Left ventricle myocardium inferior (tissue), 1 donor: ENCODE data around the gene CFAP99. TPM values are rescaled to one million over a fixed set of nuclear protein-coding genes. Genes with fewer than 3 reads are reported as not detected.

Experiments
- DNase-seq: peaks from one replicate; pipeline ENCODE4 v3.0.0-alpha.2; 2020
- H3K27ac ChIP-seq: fragments of 200-600 bp; replicated peaks from 2 replicates; pipeline ENCODE4 v1.8.0; 2021
- H3K27me3 ChIP-seq: fragments of 200-600 bp; 2 replicates; pipeline ENCODE4 v1.8.0; 2021; ENCODE audit warnings: low read depth
- H3K36me3 ChIP-seq: fragments of 200-600 bp; 2 replicates; pipeline ENCODE4 v1.8.0; 2021
- H3K4me1 ChIP-seq: fragments of 200-600 bp; 2 replicates; pipeline ENCODE4 v1.8.0; 2021
- H3K4me3 ChIP-seq: fragments of 200-600 bp; 2 replicates; pipeline ENCODE4 v1.8.0; 2021; ENCODE audit warnings: mild to moderate bottlenecking, moderate library complexity
- H3K9me3 ChIP-seq: fragments of 200-600 bp; replicated peaks from 2 replicates; pipeline ENCODE4 v1.8.0; 2021
- intact Hi-C: fragments of 100-400 bp; cut with micrococcal nuclease; formaldehyde crosslinking; loops from one replicate; pipeline ENCODE4 v1.11.0; 2022
- total RNA-seq: library from RNA; stranded (reverse); fragmentation: NEBNext Ultra II Directional; extraction: Animal tissue kit (Norgen Biotek cat#: 25700); gene quantifications from one replicate; pipeline ENCODE4 v1.2.1, GENCODE V29; 2021
- TF ChIP-seq, protein P1 (sequence below): fragments of 200-600 bp; IDR thresholded peaks from 2 replicates; pipeline ENCODE4 v1.8.0; 2021; ENCODE audit warnings: antibody characterized with exemption, mild to moderate bottlenecking, borderline replicate concordance
- donor health status: DM: no; HTN: yes; CAD: no; lungs with severe emphysema.

The CFAP99 gene
- total RNA-seq, 1 donor from 2014 or later: not detected

DNA sequence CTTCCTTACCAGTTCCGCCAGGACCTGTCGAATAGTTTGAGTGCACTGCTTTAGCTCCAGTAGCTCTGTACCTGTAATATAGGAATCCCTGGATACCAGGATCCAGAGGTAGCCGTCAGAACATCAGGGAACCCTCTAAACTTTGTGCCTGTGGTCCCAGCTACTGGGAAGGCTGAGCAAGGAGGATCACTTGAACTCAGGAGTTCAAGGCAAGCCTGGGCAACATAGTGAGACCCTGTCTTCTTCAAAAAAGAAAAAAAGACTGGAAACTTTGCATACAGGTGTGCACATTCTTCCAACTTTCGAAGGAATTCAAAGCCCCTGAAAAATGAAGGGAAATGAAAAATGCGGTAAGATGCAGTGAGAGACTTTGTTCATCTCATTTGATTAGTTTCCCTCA, 85.1 kb downstream of the CFAP99 start:
- Histone ChIP-seq H3K4me3 (no peak overlapping the region), H3K4me1 (no peaks in the 10 kb centered on the region), H3K36me3 (peaks cover 65% of the 10 kb centered on the region), H3K27ac (no peak overlapping the region), H3K27me3 (no peaks in the 10 kb centered on the region), H3K9me3 (no peaks in the 10 kb centered on the region)
- DNase-seq: no peak
- TF ChIP-seq, protein P1, sequence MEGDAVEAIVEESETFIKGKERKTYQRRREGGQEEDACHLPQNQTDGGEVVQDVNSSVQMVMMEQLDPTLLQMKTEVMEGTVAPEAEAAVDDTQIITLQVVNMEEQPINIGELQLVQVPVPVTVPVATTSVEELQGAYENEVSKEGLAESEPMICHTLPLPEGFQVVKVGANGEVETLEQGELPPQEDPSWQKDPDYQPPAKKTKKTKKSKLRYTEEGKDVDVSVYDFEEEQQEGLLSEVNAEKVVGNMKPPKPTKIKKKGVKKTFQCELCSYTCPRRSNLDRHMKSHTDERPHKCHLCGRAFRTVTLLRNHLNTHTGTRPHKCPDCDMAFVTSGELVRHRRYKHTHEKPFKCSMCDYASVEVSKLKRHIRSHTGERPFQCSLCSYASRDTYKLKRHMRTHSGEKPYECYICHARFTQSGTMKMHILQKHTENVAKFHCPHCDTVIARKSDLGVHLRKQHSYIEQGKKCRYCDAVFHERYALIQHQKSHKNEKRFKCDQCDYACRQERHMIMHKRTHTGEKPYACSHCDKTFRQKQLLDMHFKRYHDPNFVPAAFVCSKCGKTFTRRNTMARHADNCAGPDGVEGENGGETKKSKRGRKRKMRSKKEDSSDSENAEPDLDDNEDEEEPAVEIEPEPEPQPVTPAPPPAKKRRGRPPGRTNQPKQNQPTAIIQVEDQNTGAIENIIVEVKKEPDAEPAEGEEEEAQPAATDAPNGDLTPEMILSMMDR: no peak
- intact Hi-C loops: no loop called here

DNA sequence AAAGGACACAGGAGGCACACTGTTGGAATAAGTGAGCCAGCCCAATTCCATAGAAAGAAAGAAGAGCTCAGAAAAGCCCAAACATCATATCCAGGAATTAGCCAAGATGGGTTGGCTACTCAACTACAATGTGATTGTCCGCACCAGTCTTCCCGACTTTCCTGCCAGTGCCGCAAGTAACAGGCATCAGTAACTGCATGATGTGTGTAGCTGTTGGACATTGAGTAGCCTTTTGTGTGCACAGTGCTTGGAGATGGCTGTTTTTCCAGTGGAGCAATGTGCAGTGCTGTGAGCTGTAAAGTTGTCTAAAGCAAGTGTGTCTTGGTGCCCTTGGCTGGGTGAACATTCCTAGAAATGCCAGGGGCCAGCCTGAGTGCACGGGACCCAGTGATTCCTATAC, 88.5 kb downstream of the CFAP99 start:
- Histone ChIP-seq H3K27me3 (no peaks in the 10 kb centered on the region), H3K27ac (no peak overlapping the region), H3K9me3 (no peaks in the 10 kb centered on the region), H3K4me3 (no peak overlapping the region), H3K36me3 (peaks cover 57% of the 10 kb centered on the region), H3K4me1 (peaks cover 4% of the 10 kb centered on the region)
- intact Hi-C loops: no loop called here
- no peak for DNase-seq
- TF ChIP-seq, protein P1: no peak

DNA sequence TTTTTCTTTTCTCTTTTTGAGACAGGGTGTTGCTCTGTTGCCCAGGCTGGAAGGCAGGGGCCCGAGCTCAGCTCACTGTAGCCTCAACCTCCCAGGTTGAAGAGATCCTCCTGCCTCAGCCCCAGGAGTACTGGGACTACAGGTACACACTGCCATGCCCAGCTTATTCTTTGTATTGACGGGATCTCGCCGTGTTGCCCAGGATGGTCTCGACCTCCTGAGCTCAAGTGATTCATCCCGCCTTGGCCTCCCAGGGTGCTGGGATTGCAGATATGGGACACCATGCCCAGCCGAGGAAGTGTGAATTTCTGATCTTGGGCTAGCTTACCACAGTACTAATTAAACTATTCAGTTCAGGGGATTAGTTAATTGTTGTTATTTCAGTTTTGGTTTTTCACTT, 89.1 kb downstream of the CFAP99 start:
- H3K36me3 ChIP-seq: peaks cover 57% of the 10 kb centered on the region
- intact Hi-C loops: no loop called here
- H3K9me3 ChIP-seq: no peaks in the 10 kb centered on the region

DNA sequence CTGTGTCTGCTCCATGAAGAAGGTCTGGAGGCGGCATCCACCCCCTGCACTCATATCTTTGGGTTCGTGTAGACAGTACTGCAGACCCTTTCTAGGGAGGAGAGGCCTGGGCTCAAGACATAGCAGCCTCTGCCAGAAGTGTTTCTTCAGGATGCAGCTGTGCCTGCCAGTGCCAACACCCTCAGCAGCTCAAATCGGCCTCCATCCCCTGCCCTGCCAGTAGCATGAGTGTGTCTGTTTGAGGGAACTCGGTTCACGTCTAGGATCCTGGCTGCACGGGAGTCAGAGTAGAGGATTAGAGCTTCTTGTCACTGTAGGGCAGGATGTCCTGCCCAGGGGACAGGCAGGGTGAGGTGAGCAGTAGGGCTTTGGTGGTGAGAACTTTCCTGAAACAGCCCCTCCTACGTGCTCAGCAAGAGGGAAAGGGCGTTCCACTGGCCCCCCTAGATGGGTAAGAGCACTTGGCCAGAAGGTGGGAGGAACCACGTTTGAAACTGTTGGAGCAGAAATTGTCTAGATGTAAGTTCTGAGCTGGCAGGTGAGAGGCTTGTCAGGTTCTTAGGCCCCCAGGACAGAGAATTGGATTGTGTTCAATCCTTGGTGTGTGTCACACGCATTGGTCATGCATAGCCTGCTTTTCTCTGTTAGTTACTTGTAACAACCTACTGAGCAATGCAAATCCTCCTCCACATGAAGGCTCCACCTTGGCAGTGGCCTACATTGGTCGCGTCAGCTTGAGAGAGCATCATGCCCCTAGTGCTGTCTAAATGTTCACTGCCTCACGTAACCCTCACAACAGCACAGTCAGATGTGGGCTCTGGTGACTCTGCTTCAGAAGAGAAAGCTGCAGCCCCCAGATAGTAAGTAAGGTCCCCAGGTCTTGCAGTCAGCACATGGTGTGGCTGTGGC, 91.8 kb downstream of the CFAP99 start:
- peaks cover 15% of the 10 kb centered on the region for H3K4me1 ChIP-seq
- no peaks in the 10 kb centered on the region for H3K27me3 ChIP-seq
- H3K9me3 ChIP-seq: no peaks in the 10 kb centered on the region
- DNase-seq: no peak
- TF ChIP-seq, protein P1: no peak
- intact Hi-C loops: no loop called here
- peaks cover 68% of the 10 kb centered on the region for H3K36me3 ChIP-seq
- no peak overlapping the region for H3K27ac ChIP-seq
- H3K4me3 ChIP-seq: no peak overlapping the region

More for the DNA sequence above, 89.1 kb downstream of the CFAP99 start:
- no peak for DNase-seq
- TF ChIP-seq, protein P1: no peak
- H3K4me1 ChIP-seq: peaks cover 4% of the 10 kb centered on the region
- no peak overlapping the region for H3K27ac ChIP-seq
- no peaks in the 10 kb centered on the region for H3K27me3 ChIP-seq
- no peak overlapping the region for H3K4me3 ChIP-seq

DNA sequence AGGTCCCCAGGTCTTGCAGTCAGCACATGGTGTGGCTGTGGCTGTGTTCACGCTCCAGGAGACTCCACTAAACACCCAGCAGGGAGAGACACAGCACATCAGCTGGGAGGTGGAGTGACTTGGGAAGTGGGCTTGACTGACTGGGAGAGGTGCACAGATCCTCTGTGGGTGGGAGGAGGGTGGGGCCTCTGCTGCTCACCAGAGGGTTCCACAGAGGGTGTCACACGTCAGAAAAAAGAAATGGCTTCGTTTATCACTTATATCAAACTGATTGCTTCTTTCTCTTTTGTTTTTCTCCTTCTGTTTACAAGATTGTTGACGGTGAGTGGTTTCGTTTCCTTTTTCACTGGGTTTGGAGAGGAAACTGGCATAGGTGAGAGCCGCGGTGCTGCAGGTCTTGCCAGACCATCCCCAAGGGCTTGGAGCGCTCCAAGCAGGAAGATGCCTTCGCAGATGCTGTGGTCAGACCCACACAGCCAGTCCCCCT, 92.9 kb downstream of the CFAP99 start:
- Histone ChIP-seq H3K27ac (no peak overlapping the region), H3K4me1 (peaks cover 26% of the 10 kb centered on the region), H3K36me3 (peaks cover 68% of the 10 kb centered on the region), H3K9me3 (no peaks in the 10 kb centered on the region), H3K27me3 (no peaks in the 10 kb centered on the region), H3K4me3 (no peak overlapping the region)
- intact Hi-C loops: no loop called here
- TF ChIP-seq, protein P1: no peak
- no peak for DNase-seq

Other genes with a start within 250 kb of the CFAP99 start
- 6.4 TPM for gene HAUS3, start 176.8 kb upstream of the CFAP99 start, total RNA-seq
- gene POLN, start 176.8 kb upstream of the CFAP99 start, total RNA-seq: 2.2 TPM
- 40.4 TPM for gene MXD4, start 156.8 kb upstream of the CFAP99 start, total RNA-seq
- 5.6 TPM for gene ZFYVE28, start 310 bp upstream of the CFAP99 start, total RNA-seq
- 26.0 TPM for gene RNF4, start 50.2 kb downstream of the CFAP99 start, total RNA-seq
- 16.0 TPM for gene FAM193A, start 117.7 kb downstream of the CFAP99 start, total RNA-seq